ENCODE results near the gene STIMATE. TPM values are rescaled to one million over a fixed set of nuclear protein-coding genes. Genes with fewer than 3 reads are reported as not detected.

STIMATE gene
- total and polyA plus RNA-seq, 7 experiments from 2014 or later = 3.0 to 44.9 (median 33.6) TPM

DNA sequence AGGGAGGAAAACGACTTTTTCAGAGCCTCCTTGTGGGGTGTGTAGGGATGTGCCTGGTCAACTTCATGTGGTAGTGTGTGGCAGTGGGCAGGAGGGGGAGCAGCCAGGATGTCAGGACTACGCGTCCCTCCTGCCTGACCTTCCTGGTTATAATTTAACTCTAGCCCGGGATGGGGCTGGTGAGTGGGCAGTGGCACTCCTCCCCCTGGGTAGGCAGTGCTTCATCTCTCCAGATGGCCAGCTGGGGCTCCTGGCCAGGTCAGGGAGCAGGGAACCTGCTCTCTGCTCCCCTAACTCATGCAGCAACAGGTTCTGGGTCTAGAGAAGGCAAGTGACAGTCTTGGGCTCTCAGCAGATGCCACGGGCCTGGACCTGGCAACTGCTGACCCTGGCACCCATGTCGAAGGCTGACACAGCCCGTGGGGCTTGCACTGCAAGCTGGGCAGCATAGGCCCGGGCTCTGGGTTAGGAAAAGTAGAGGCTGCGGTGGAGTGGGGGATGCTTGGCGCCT, 69.4 kb downstream of the STIMATE start:
- ChIA-PET POLR2A (interaction anchor here (0.6 kb wide), 1 partner anchor 416 kb away, joined by 7 read pairs; no protein-coding TSS in a partner anchor), CTCF (no interaction called here)

DNA sequence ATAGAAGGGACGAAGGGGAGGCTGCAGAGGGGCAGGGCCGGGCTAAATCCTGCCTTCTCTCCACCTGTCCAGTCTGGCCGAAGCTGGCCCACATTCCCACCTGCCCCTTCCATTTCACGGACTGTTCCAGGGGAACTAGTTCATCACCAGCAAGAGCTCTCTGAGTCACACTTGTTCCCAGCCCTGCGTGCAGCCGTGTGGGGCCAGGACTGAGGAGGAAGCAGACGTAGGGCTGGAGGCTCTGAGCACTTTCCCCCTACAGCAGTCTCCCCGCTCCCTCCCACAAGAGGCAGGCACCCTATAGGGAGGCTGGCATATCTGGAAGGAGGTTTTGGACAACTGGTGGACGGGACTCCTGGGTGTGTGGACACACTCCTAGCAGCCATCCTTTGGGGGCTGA, 69.9 kb downstream of the STIMATE start:
- H3K27me3 Mint-ChIP-seq = no peaks in the 10 kb centered on the region
- H3K27ac ChIP-seq (ENCODE audit: low read depth, low read length) = no peak overlapping the region
- H3K4me3 ChIP-seq (ENCODE audit: low read length) = no peak overlapping the region
- DNase-seq (no peak), ATAC-seq (no peak)
- H3K36me3 Mint-ChIP-seq = peaks cover 0 to 9% (median 0%) of the 10 kb centered on the region in 5 donors
- H3K27ac Mint-ChIP-seq = no peak overlapping the region
- no peaks in the 10 kb centered on the region for H3K9me3 Mint-ChIP-seq
- no peaks in the 10 kb centered on the region for H3K36me3 ChIP-seq (ENCODE audit: control insufficient read depth in 2 of 3, insufficient read depth in 3 of 3, low read length in 3 of 3)
- H3K4me1 Mint-ChIP-seq = no peaks in the 10 kb centered on the region
- ChIA-PET CTCF (no interaction called here), POLR2A (no interaction called here)
- no peaks in the 10 kb centered on the region for H3K27me3 ChIP-seq (ENCODE audit: control insufficient read depth in 2 of 2, insufficient read depth in 2 of 2, low read length in 2 of 2)
- no peak overlapping the region for H3K4me3 Mint-ChIP-seq
- H3K4me1 ChIP-seq (ENCODE audit: control insufficient read depth in 2 of 2, insufficient read depth in 2 of 2, low read length in 2 of 2) = no peaks in the 10 kb centered on the region
- H3K9me3 ChIP-seq (ENCODE audit: control insufficient read depth in 2 of 3, low read length in 3 of 3) = no peaks in the 10 kb centered on the region
- intact Hi-C loops (cut with micrococcal nuclease) = no loop called here

More for the DNA sequence above, 69.4 kb downstream of the STIMATE start:
- no peaks in the 10 kb centered on the region for H3K9me3 ChIP-seq (ENCODE audit: control insufficient read depth in 2 of 3, low read length in 3 of 3)
- H3K4me1 ChIP-seq (ENCODE audit: control insufficient read depth in 2 of 2, insufficient read depth in 2 of 2, low read length in 2 of 2) = no peaks in the 10 kb centered on the region
- H3K4me1 Mint-ChIP-seq = no peaks in the 10 kb centered on the region
- no peaks in the 10 kb centered on the region for H3K27me3 ChIP-seq (ENCODE audit: control insufficient read depth in 2 of 2, insufficient read depth in 2 of 2, low read length in 2 of 2)
- H3K27ac ChIP-seq (ENCODE audit: low read depth, low read length) = no peak overlapping the region
- H3K4me3 Mint-ChIP-seq = no peak overlapping the region
- H3K36me3 ChIP-seq (ENCODE audit: control insufficient read depth in 2 of 3, insufficient read depth in 3 of 3, low read length in 3 of 3) = no peaks in the 10 kb centered on the region
- H3K27me3 Mint-ChIP-seq = no peaks in the 10 kb centered on the region
- ATAC-seq = no peak
- no peak overlapping the region for H3K4me3 ChIP-seq (ENCODE audit: low read length)
- intact Hi-C loops (cut with micrococcal nuclease) = no loop called here
- DNase-seq = no peak
- H3K27ac Mint-ChIP-seq = no peak overlapping the region
- H3K9me3 Mint-ChIP-seq = no peaks in the 10 kb centered on the region
- peaks cover 0 to 5% (median 0%) of the 10 kb centered on the region in 5 donors for H3K36me3 Mint-ChIP-seq

DNA sequence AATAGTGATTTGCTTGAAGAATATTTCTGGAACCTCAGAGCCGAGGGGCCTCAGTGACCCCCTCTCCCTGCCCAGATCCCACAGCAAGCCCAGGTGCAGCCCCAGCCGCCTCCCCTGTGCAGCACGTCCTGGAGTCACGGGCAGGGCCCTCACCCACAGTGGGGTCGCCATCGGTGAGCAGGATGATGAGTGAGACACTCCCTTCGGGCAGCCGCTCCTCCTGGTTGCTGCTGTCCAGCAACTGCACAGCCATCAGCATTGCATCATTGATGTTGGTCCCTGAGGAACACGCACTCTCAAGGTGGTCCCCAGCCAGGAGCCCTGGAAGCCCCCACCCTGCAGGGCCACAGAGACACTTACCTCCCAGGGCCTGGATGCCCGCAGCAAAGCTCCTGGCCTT, 73.3 kb downstream of the STIMATE start:
- H3K4me1 Mint-ChIP-seq = no peaks in the 10 kb centered on the region
- H3K36me3 Mint-ChIP-seq = peaks cover 0 to 9% (median 0%) of the 10 kb centered on the region in 5 donors
- ChIA-PET CTCF (no interaction called here), POLR2A (no interaction called here)
- H3K27ac Mint-ChIP-seq = no peak overlapping the region
- no peak for DNase-seq
- no peak overlapping the region for H3K4me3 Mint-ChIP-seq
- no peak overlapping the region for H3K4me3 ChIP-seq (ENCODE audit: low read length)
- no peak overlapping the region for H3K27ac ChIP-seq (ENCODE audit: low read depth, low read length)
- H3K36me3 ChIP-seq (ENCODE audit: control insufficient read depth in 2 of 3, insufficient read depth in 3 of 3, low read length in 3 of 3) = no peaks in the 10 kb centered on the region
- no peaks in the 10 kb centered on the region for H3K27me3 Mint-ChIP-seq
- H3K9me3 ChIP-seq (ENCODE audit: control insufficient read depth in 2 of 3, low read length in 3 of 3) = no peaks in the 10 kb centered on the region
- H3K9me3 Mint-ChIP-seq = no peaks in the 10 kb centered on the region
- H3K27me3 ChIP-seq (ENCODE audit: control insufficient read depth in 2 of 2, insufficient read depth in 2 of 2, low read length in 2 of 2) = no peaks in the 10 kb centered on the region
- H3K4me1 ChIP-seq (ENCODE audit: control insufficient read depth in 2 of 2, insufficient read depth in 2 of 2, low read length in 2 of 2) = no peaks in the 10 kb centered on the region
- no peak for ATAC-seq
- intact Hi-C loops (cut with micrococcal nuclease) = no loop called here

DNA sequence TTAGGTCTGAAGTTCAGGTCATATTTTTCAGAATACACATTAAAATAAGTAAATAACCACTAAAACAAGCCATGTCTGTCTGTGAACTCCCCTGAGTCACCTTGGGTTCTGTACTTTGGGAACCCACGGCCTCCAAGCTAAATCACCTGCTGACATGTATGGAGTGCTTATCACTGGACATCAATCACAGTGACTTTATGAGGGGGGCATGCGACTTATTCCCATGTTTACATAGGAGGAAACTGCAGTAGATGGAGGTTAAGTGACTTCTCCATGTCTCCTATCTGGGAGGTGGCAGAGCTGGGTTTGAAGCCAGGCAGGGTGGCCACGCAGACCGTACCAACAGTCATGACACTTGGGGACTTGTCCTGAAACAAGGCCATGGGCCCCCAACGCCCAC, 75.0 kb downstream of the STIMATE start:
- H3K9me3 ChIP-seq (ENCODE audit: control insufficient read depth in 2 of 3, low read length in 3 of 3) = no peaks in the 10 kb centered on the region
- no peak for ATAC-seq
- CTCF ChIA-PET = no interaction called here

DNA sequence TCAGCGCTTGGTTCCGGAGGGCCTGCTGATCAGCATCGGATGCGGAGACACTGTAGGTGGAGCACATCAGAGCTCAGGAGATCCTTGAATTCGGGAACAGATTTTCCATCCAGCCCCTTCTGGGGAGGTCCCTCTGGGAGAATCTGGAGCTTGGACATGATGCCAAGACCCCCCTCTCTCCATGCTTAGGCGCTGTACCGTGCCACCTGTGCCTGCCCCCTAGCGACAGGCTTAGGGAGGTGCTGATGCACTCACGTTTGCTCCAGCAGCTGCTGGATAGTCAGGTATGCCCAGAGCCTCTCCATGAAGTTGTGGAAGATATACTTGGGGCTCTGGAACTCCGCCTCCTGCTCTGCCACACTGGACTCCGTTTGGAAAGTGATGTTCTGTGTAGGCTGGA, 76.6 kb downstream of the STIMATE start:
- ATAC-seq (no peak), DNase-seq (peak in 1 of 9 donors; percentile 28)
- no peaks in the 10 kb centered on the region for H3K27me3 Mint-ChIP-seq
- no peaks in the 10 kb centered on the region for H3K4me1 Mint-ChIP-seq
- no peaks in the 10 kb centered on the region for H3K9me3 ChIP-seq (ENCODE audit: control insufficient read depth in 2 of 3, low read length in 3 of 3)
- H3K9me3 Mint-ChIP-seq = no peaks in the 10 kb centered on the region
- no peak overlapping the region for H3K27ac ChIP-seq (ENCODE audit: low read depth, low read length)
- peak overlapping the region in 1 of 9 donors; percentile 36 for H3K27ac Mint-ChIP-seq
- intact Hi-C loops (cut with micrococcal nuclease) = no loop called here
- CTCF ChIA-PET = interaction anchor here (0.9 to 1.1 kb wide), 2 partner anchors 10 to 20 kb away, joined by 3 read pairs; no protein-coding TSS in a partner anchor
- H3K4me3 ChIP-seq (ENCODE audit: low read length) = no peak overlapping the region
- POLR2A ChIA-PET = no interaction called here
- H3K36me3 ChIP-seq (ENCODE audit: control insufficient read depth in 2 of 3, insufficient read depth in 3 of 3, low read length in 3 of 3) = no peaks in the 10 kb centered on the region
- no peaks in the 10 kb centered on the region for H3K27me3 ChIP-seq (ENCODE audit: control insufficient read depth in 2 of 2, insufficient read depth in 2 of 2, low read length in 2 of 2)
- H3K4me1 ChIP-seq (ENCODE audit: control insufficient read depth in 2 of 2, insufficient read depth in 2 of 2, low read length in 2 of 2) = no peaks in the 10 kb centered on the region
- no peak overlapping the region for H3K4me3 Mint-ChIP-seq
- H3K36me3 Mint-ChIP-seq = peaks cover 0 to 9% (median 0%) of the 10 kb centered on the region in 5 donors

More for the DNA sequence above, 75.0 kb downstream of the STIMATE start:
- no peaks in the 10 kb centered on the region for H3K4me1 ChIP-seq (ENCODE audit: control insufficient read depth in 2 of 2, insufficient read depth in 2 of 2, low read length in 2 of 2)
- Mint-ChIP-seq H3K36me3 (peaks cover 0 to 9% (median 0%) of the 10 kb centered on the region in 5 donors), H3K4me1 (no peaks in the 10 kb centered on the region), H3K27ac (no peak overlapping the region), H3K4me3 (no peak overlapping the region), H3K9me3 (no peaks in the 10 kb centered on the region), H3K27me3 (no peaks in the 10 kb centered on the region)
- POLR2A ChIA-PET = interaction anchor here (0.7 kb wide), 1 partner anchor 278 kb away, joined by 3 read pairs; no protein-coding TSS in a partner anchor
- intact Hi-C loops (cut with micrococcal nuclease) = no loop called here
- no peaks in the 10 kb centered on the region for H3K36me3 ChIP-seq (ENCODE audit: control insufficient read depth in 2 of 3, insufficient read depth in 3 of 3, low read length in 3 of 3)
- H3K4me3 ChIP-seq (ENCODE audit: low read length) = no peak overlapping the region
- no peak for DNase-seq
- no peak overlapping the region for H3K27ac ChIP-seq (ENCODE audit: low read depth, low read length)
- no peaks in the 10 kb centered on the region for H3K27me3 ChIP-seq (ENCODE audit: control insufficient read depth in 2 of 2, insufficient read depth in 2 of 2, low read length in 2 of 2)

DNA sequence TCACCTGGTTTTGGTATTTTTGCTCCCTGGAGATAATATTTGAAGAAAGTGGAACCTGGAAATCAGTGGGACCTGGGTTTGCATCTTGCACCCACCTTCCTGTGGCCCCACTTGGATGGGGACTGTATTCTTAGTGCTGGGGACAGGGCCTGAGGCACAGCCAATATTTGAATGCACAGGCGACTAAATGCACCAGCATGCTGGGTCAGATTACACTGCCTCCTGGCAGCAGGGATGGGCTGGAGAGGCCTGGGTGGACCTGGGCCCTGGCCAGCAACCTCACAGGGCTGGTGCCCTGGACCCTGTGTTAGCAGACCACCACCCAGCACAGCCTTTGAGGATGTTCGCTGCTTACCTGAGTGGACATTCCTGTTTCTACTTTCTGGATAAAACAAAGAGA, 77.4 kb downstream of the STIMATE start:
- H3K9me3 Mint-ChIP-seq = no peaks in the 10 kb centered on the region
- H3K27me3 Mint-ChIP-seq = no peaks in the 10 kb centered on the region
- no peaks in the 10 kb centered on the region for H3K4me1 ChIP-seq (ENCODE audit: control insufficient read depth in 2 of 2, insufficient read depth in 2 of 2, low read length in 2 of 2)
- ChIA-PET CTCF (no interaction called here), POLR2A (no interaction called here)
- no peak overlapping the region for H3K4me3 ChIP-seq (ENCODE audit: low read length)
- DNase-seq (no peak), ATAC-seq (no peak)
- H3K4me1 Mint-ChIP-seq = no peaks in the 10 kb centered on the region
- intact Hi-C loops (cut with micrococcal nuclease) = no loop called here
- no peaks in the 10 kb centered on the region for H3K27me3 ChIP-seq (ENCODE audit: control insufficient read depth in 2 of 2, insufficient read depth in 2 of 2, low read length in 2 of 2)
- no peak overlapping the region for H3K27ac Mint-ChIP-seq
- no peak overlapping the region for H3K4me3 Mint-ChIP-seq
- no peaks in the 10 kb centered on the region for H3K36me3 ChIP-seq (ENCODE audit: control insufficient read depth in 2 of 3, insufficient read depth in 3 of 3, low read length in 3 of 3)
- H3K36me3 Mint-ChIP-seq = peaks cover 0 to 6% (median 0%) of the 10 kb centered on the region in 5 donors
- H3K9me3 ChIP-seq (ENCODE audit: control insufficient read depth in 2 of 3, low read length in 3 of 3) = no peaks in the 10 kb centered on the region
- no peak overlapping the region for H3K27ac ChIP-seq (ENCODE audit: low read depth, low read length)

DNA sequence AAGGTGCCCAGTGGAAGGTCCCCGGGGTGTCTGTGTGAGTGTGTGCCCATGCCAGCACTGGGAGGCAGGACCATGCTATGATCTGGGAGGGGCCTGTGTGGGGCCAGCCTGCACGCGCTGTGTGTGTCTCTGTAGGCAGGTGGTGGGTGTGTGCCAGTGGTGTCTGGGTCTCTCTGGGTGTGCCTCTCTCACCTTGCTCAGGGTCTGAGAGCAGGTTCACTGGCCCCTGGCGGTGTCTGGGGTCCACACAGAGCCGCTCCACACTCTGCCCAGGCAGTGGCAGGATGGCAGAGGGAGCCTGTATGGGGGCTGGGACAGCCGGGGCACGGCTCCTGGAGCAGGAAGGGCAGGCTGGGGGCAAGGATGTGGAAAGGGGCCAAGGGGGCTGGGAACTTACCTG, 79.5 kb downstream of the STIMATE start:
- intact Hi-C loops (cut with micrococcal nuclease) = no loop called here
- ATAC-seq (no peak), DNase-seq (no peak)
- no peaks in the 10 kb centered on the region for H3K27me3 ChIP-seq (ENCODE audit: control insufficient read depth in 2 of 2, insufficient read depth in 2 of 2, low read length in 2 of 2)
- CTCF ChIA-PET = no interaction called here
- H3K27ac ChIP-seq (ENCODE audit: low read depth, low read length) = no peak overlapping the region
- no peaks in the 10 kb centered on the region for H3K9me3 Mint-ChIP-seq
- POLR2A ChIA-PET = no interaction called here
- no peaks in the 10 kb centered on the region for H3K4me1 ChIP-seq (ENCODE audit: control insufficient read depth in 2 of 2, insufficient read depth in 2 of 2, low read length in 2 of 2)
- H3K4me3 Mint-ChIP-seq = no peak overlapping the region
- H3K4me1 Mint-ChIP-seq = peaks cover 0 to 2% (median 0%) of the 10 kb centered on the region in 7 donors
- H3K27me3 Mint-ChIP-seq = no peaks in the 10 kb centered on the region
- no peaks in the 10 kb centered on the region for H3K36me3 ChIP-seq (ENCODE audit: control insufficient read depth in 2 of 3, insufficient read depth in 3 of 3, low read length in 3 of 3)
- H3K4me3 ChIP-seq (ENCODE audit: low read length) = no peak overlapping the region
- H3K9me3 ChIP-seq (ENCODE audit: control insufficient read depth in 2 of 3, low read length in 3 of 3) = no peaks in the 10 kb centered on the region
- peaks cover 0 to 4% (median 0%) of the 10 kb centered on the region in 5 donors for H3K36me3 Mint-ChIP-seq
- H3K27ac Mint-ChIP-seq = no peak overlapping the region
